Psoas muscle (tissue), 8 donors: ENCODE results near the gene RTN3. TPM values are rescaled to one million over a fixed set of nuclear protein-coding genes. Genes with fewer than 3 reads are reported as not detected.

Experiments used
- ATAC-seq, 4 donors: fragments of 200-7000 bp; cut with Tn5 transposase; one replicate each; pipeline ENCODE4 v1.9.1; 2020; ENCODE audit warnings: moderate library complexity in 3 of 4, mild to moderate bottlenecking in 2 of 4
- DNase-seq, 2 donors: peaks; one replicate each; pipeline ENCODE4 v3.0.0-alpha.2; 2020
- H3K27ac ChIP-seq: fragments of 200-600 bp; one replicate; pipeline ENCODE4 v1.8.0; 2022
- H3K27me3 ChIP-seq, 3 donors: fragments of 200-600 bp in 1 of 3; one replicate each; pipeline versions ENCODE4 v1.6.1 to v1.8.0; 2013 to 2022; ENCODE audit warnings: low read length in 2 of 3, mild to moderate bottlenecking in 2 of 3, moderate library complexity in 1 of 3; ENCODE audit not compliant: insufficient read depth in 3 of 3
- H3K36me3 ChIP-seq, 2 donors: fragments of 200-600 bp in 1 of 2; one replicate each; pipeline versions ENCODE4 v1.6.1 to v1.8.0; 2013 to 2022; ENCODE audit warnings: low read depth in 1 of 2, mild to moderate bottlenecking in 1 of 2, moderate library complexity in 1 of 2; ENCODE audit not compliant: insufficient read depth in 1 of 2
- H3K4me1 ChIP-seq: fragments of 200-600 bp; one replicate; pipeline ENCODE4 v1.8.0; 2022
- H3K4me3 ChIP-seq: fragments of 200-600 bp; one replicate; pipeline ENCODE4 v1.8.0; 2022; ENCODE audit warnings: mild to moderate bottlenecking
- H3K9me3 ChIP-seq: fragments of 200-600 bp; one replicate; pipeline ENCODE4 v1.8.0; 2022
- CTCF ChIP-seq: fragments of 200-600 bp; IDR thresholded peaks from one replicate; pipeline ENCODE4 v1.8.0; 2022; ENCODE audit warnings: antibody characterized with exemption
- WGBS, 3 donors: extraction: QIAGEN DNeasy Blood & Tissue Kit; methylation state at CpG; one replicate each; pipeline versions ENCODE4 v1.1.6 to v1.1.7; 2013; 5-methylcytosine and 5-hydroxymethylcytosine counted together
- intact Hi-C, 2 donors: fragments of 100-400 bp; cut with DNase I; formaldehyde crosslinking; loops; one replicate each; pipeline versions ENCODE4 v1.11.0 to v1.14.2; 2022
- polyA plus RNA-seq, 3 donors: library from polyadenylated mRNA; stranded (reverse); fragments of 200-250 nt; gene quantifications; one replicate each; pipeline ENCODE4 v1.2.3, GENCODE V29; 2013
- total RNA-seq, 4 donors: library from RNA; stranded (reverse); fragmentation: NEBNext Ultra II Directional in 2 of 4; extraction: Animal tissue kit (Norgen Biotek cat#: 25700) in 2 of 4; gene quantifications; one replicate each; pipeline versions ENCODE4 v1.2.1 to v1.2.4, GENCODE V29; 2021 to 2023
- donor health status: healthy with polysubstance abuse.
- donor health status: DM: no; HTN: no; CAD: no; lungs with moderate emphysema.
- donor health status: Bipolar disorder and iron deficiency.
- donor health status: healthy.
- donor health status: DM: yes; HTN: yes; CAD: no.
- donor health status: DM: no; HTN: no; CAD: no.
- donor health status: DM: no; HTN: no; CAD: no.
- donor health status: DM: yes; HTN: yes; CAD: no.

Gene RTN3
- total and polyA plus RNA-seq, 7 donors, result 35.3 to 162 (median 67.4) TPM

- H3K4me3 ChIP-seq, result no peak overlapping the region
- H3K36me3 ChIP-seq, result peaks cover 0 to 26% of the 10 kb centered on the region in 2 donors
- 71 to 92% (median 83%) methylated on average over 2 of the region's 2 CpGs for WGBS, 3 donors
- no peaks in the 10 kb centered on the region for H3K9me3 ChIP-seq
- H3K27ac ChIP-seq, result no peak overlapping the region
- no peaks in the 10 kb centered on the region for H3K4me1 ChIP-seq
- intact Hi-C loops, result no loop called here
- DNase-seq (no peak), ATAC-seq (no peak)
- no peaks in the 10 kb centered on the region for H3K27me3 ChIP-seq
- no peak for TF ChIP-seq CTCF
Measured at GRCh38 chr11:63719987-63720386, 38.7 kb downstream of the RTN3 start.

DNA sequence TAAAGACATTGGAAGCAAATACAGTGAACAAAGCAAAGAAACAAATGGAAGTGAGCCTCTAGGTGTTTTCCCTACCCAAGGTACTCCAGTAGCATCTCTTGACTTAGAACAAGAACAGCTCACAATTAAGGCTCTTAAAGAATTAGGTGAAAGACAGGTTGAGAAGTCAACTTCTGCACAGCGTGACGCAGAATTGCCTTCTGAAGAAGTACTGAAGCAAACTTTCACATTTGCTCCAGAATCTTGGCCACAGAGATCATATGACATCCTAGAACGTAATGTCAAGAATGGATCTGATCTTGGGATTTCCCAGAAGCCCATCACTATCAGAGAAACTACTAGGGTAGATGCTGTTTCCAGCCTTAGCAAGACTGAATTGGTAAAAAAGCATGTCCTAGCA is 39.3 kb downstream of the RTN3 start:
- no peak for TF ChIP-seq CTCF

DNA sequence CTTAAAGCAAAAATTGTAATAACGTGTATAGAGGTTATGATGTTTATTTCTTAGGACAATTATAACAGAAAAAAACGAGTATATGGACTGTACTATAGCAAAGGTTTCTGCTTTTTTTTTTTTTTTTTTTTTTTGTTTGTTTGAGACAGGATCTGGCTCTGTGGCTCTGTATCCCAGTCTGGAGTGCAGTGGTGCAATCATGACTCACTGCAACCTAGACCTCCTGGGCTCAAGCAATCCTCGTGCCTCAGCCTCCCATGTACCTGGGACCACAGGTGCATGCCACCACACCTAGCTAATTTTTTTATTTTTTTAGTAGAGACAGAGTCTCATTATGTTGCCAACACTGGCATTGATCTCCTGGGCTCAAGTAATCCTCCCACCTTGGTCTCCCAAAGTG is 48.0 kb downstream of the RTN3 start:
- Histone ChIP-seq H3K27me3 (no peaks in the 10 kb centered on the region), H3K36me3 (no peaks in the 10 kb centered on the region), H3K4me3 (no peak overlapping the region), H3K9me3 (no peaks in the 10 kb centered on the region), H3K27ac (no peak overlapping the region), H3K4me1 (no peaks in the 10 kb centered on the region)
- intact Hi-C loops, result no loop called here
- DNase-seq, result no peak
- no peak for ATAC-seq
- 93 to 95% (median 94%) methylated on average over 3 of the region's 3 CpGs for WGBS, 3 donors
- TF ChIP-seq CTCF, result no peak

More for the DNA sequence above, 39.3 kb downstream of the RTN3 start:
- no peak for DNase-seq
- WGBS, 3 donors, result 94 to 97% (median 94%) methylated on average over 3 of the region's 3 CpGs
- Histone ChIP-seq H3K36me3 (peaks cover 0 to 20% of the 10 kb centered on the region in 2 donors), H3K4me3 (no peak overlapping the region), H3K27me3 (no peaks in the 10 kb centered on the region), H3K27ac (no peak overlapping the region), H3K4me1 (no peaks in the 10 kb centered on the region), H3K9me3 (no peaks in the 10 kb centered on the region)
- intact Hi-C loops, result no loop called here
- ATAC-seq, result no peak

- no peaks in the 10 kb centered on the region for H3K9me3 ChIP-seq
- no peak for TF ChIP-seq CTCF
- no peaks in the 10 kb centered on the region for H3K27me3 ChIP-seq
- H3K36me3 ChIP-seq, result no peaks in the 10 kb centered on the region
- peaks cover 2% of the 10 kb centered on the region for H3K4me1 ChIP-seq
- ATAC-seq (no peak), DNase-seq (no peak)
- intact Hi-C loops, result loop anchor here (5.0 kb wide), 4 partner anchors 50 to 255 kb away; partner anchors contain the start of gene RTN3 (in 1 of the 2)
- WGBS, 3 donors, result 96 to 99% (median 98%) methylated on average over 4 of the region's 4 CpGs
- H3K27ac ChIP-seq, result no peak overlapping the region
- H3K4me3 ChIP-seq, result no peak overlapping the region
Measured at GRCh38 chr11:63736864-63737263, 55.6 kb downstream of the RTN3 start.

DNA sequence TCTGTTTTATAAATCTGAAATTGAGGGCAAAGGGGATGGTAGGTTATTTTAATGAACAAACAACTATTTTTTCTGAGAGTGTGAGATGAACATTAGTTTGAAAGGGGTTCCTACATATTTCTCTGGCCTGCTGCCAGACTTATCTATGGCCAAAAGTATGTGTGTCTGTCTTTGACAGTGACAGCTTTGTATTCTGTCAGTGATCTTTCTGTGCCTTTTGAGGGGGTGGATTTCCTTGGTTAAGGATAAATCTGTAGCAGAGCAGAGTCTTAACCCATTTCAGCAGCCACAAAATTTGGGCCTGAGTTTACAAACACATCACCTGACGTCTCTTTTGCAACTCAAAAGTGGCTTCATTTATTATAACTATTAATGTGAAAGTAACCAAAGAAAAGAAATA is 56.4 kb downstream of the RTN3 start:
- no peak for TF ChIP-seq CTCF
- intact Hi-C loops, result loop anchor here (5.0 kb wide), 4 partner anchors 50 to 255 kb away; partner anchors contain the start of gene RTN3 (in 1 of the 2)
- Histone ChIP-seq H3K9me3 (no peaks in the 10 kb centered on the region), H3K36me3 (no peaks in the 10 kb centered on the region), H3K4me1 (peaks cover 2% of the 10 kb centered on the region), H3K27me3 (no peaks in the 10 kb centered on the region), H3K27ac (no peak overlapping the region), H3K4me3 (no peak overlapping the region)
- DNase-seq (no peak), ATAC-seq (no peak)
- WGBS, 3 donors, result 45 to 95% (median 89%) methylated on average over 1 of the region's 1 CpG
